Measurements from ENCODE around the gene SMAD6.
"Not testable (repeated sequence)": the region's sequence is repeated elsewhere in the genome, so short reads cannot be mapped to it uniquely, and the experiment has no call there.

The SMAD6 gene

DNA sequence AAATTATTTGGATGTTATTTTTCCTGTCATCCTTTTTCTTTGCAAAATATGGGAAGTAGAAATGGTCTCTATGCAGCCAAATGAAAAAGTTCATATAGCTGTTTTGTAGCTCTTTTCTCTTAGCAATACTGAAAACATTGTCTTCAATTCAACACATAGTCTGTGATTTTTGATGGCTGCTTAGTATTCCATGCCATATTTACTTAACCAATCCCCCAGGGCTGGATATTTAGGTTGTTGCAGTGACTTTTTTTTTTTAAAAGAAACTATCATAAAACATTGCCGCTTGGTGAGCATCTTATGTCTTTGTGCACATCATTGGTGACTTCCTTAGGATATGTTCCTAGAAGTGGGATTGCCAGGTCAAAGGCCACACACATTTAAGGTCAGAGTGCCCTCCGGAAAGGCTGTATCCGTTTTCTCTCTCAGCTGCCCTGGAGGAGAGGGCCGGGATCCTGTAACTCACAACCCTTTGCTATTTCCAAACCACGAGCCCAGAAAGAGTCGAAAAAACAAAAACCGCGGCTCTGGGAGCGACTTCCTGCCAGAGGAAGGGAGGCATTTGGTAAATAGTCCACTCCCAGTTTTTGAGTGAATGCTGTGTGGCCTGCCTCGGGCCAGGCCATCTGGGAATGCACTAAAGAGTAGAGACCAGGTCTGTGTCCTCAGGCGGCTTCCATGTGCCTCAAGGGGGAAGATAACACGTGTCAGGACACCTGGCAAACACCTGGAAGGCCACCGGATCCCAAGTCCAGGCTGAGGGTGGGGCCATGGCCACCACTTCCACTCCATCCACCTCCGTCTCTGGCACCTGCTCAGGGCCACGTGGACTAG, 41.9 kb downstream of the SMAD6 start:
- no peak for DNase-seq

DNA sequence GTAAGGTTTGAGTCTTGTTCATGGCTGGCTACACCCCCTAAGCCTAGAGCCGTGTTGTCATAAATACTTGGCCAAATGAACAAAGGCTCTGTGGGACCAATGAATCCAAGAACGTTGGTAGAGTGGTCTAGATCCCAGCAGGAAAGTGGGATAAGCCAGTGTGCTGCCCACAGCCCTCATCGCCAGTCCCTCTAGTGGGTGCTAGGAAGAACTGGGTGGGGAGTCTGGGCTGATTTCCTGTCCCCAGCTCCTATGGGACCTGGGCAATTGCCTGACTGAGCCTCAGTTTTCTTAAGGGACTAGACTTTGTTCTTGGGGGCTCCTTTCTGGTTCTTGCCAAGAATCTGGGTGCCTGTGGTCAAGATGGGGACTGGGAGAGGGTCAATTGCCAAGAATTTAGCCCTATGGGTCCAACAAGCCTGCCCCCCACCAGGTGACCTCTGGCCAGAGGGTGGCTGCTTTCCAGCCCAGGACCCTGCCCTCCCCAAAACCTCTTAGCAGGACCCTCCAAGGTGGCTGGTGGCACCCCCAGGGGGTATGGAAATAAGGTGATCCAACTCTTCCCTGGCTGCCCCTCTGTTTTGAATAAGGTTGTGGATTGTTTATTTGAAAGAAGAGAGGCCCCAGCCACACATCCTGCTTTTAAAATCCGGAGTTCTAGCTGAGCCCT, 42.7 kb downstream of the SMAD6 start:
- DNase-seq: no peak

DNA sequence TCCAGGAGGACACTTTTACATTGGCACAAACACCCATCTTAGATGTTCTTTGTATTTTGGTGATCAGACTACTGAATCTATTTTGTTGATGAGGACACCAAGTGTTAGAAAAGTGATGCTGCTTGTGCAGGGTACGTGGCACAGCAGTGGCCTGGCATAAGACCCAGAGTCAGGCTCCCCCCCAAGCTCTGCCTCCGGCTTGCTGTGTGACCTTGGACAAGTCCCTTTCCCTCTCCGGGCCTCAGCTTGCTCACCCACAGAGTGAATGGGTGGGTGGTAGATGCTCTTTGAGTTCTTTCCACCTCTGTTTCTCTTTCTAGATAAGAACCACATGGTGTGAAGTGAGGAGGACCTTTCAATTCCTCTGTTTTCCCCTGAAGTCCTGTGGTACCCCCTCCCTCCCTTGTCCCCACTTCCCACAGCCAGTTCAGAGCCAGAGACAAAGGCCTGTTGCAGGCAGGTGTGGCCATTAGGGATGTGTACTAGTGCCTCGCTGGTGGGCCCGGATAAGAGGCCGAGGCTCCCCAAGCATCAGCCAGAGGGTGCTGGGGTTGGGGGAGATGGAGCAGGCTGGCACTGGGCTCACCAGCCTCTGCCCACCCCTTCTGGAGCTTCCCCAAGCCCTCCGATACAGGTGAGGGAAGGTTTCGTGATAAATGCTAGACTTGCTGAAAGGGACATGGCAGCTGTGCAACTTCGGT, 43.6 kb downstream of the SMAD6 start:
- DNase-seq: no peak

DNA sequence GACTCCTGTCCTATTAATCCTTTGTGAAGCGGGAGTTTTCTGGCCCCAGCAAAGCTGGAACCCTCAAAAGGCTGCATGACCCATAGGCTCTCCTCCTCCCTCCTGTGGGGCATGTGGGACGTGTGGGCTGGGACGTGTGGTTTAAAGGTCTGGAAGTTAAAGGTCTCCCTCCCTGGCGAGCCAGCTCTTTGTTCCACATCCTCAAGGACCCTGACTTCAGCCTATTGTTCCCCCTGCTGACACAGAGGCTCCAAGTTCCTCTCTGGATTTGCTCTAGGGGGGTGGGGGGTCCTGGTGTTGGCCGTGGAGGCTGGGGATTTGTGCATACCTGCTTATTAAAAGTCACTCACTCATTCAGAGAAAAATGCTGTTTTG, 44.2 kb downstream of the SMAD6 start:
- DNase-seq: no peak

DNA sequence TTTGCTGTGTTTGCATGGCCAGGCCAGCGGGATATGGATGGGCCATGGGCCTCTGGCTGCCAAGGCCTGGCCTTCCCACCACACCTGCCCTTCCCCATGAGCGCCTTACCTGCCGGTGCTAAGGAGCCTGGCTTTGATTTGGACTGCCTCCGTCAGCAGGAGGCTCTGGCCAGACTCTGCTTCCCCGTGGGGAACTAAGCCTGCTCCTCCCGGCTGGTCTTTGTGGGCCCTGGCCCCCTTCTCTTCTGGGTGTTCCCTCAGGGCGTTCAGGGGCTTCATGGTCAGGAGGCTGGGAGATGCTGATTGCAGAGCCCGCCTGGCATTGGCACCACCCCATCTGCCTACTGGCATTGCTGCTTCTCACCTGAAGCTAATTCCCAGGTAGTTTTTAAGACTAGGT, 45.2 kb downstream of the SMAD6 start:
- DNase-seq: no peak

DNA sequence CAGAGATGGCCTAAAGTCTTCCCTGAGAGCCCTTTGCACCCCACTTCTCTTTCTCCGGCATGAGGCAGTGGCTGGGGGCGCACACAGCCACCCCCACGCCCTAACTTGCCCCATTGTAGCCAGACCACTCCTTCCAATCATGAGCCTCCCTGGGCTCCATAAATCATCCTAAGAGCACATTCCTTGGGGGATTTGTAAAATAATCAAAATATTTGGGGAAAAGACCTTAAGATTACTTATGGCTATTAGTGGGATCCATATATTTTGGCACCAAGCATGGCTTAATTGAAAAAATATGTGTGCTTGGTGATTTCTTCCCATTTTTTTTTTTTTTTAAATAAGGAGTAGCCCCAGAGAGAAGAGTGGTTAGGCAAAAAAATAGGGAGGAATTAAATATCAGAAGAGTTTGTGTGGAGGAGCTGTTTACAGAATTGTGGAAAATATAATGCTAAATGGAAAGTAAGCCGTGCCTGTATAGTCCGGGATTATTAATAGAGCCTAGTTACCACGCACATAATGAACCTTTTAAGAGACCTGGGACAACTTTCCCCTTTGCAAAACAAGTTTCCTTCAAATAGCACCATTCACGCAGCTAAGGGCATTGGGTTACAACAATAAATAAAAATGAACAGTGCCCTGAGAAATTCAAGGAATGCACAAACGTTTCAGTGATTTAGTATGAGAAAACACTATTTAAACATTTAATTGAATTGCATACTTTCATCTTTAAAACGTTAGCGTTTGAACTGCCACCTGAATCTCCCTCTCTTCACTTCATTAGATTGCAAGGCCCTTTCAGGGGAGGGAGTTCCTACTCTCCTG, 46.1 kb downstream of the SMAD6 start:
- no peak for DNase-seq

DNA sequence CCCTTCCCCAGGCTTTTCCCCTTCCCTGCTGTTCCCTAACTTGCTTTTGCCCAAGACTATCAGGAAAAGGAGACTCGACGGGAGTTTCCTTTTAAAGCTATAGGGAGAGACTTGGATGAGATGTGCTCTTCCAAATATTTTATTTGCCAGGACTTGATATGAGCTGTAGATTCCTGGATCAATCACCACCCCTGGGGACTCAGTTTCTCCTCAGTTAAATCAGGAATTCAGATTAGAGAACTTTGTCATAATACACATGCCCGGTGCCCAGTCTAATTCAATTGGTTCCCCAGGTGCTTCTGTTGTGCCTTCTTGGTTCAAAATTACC, 46.6 kb downstream of the SMAD6 start:
- no peak for DNase-seq

DNA sequence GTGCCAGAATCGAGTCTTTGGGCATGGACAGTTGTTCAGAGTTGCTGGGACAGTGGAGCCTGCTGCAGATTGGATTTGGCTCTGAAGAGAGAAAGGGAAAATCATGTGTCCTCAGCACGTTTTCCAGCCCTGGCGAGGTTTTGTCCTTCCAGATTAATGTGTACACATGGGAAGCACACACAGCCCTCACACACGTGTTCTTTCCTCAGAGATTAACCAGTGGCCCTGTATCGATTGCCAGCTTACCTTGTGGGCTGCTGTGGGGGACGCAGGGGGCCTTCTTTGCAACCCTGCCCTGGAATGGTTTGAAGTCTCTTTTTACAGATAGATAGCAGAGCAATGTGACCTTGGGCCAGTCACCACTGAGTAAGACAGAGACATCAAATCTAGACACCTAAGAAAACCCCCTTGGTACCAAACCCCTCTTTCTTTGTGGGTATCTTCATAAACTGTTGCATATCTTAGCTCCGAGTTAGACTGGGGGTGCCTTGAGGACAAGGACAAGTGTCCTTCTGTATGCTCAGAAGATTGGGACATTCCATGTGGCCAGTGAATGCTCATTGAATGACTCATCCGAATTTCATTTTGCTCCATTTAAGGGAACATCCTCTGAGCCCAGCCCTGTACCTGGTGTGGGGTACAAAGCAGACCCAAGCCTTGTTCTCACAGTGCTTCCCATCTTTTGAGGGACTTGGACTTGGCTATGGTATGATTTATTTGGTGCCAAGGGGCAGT, 48.0 kb downstream of the SMAD6 start:
- DNase-seq: no peak

DNA sequence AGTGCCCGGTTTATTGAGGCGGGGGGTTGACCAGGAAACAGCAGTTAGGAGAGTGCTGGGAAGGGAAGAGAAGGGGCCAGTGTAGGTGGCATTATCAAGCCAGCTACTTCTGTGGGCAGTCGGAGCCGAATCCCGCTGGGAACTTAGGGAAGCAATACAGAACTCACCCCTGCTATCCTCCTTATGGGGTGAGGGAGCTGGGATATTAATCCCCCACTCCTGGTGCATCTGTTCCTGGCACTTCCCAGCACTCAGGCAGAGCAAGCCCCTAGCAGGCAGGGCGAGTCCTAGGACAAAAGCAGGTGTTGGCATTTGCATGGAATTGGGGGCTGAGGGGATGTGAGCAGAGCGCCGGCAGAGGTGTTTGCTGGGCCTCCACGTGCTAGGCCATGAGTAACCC, 48.6 kb downstream of the SMAD6 start:
- no peak for DNase-seq

DNA sequence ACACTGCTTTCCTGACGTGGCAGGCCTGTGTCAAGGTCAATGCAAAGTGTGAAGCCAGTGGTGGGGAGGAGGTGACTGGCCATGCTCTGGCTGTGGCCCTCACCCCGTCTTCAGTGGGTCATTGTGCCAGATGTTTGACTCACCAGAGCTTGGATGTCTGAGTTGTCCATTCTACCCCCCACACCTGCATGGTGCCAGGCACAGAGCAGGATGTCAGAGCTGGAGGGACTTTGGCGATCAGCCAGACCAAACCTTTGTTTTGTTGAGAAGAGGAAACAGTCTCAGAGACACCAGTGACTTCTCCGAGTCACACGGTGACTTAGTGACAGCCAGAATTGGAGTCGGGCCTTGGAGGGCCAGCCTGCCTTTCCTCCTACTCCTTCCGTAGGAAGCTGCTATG, 49.5 kb downstream of the SMAD6 start:
- no peak for DNase-seq

DNA sequence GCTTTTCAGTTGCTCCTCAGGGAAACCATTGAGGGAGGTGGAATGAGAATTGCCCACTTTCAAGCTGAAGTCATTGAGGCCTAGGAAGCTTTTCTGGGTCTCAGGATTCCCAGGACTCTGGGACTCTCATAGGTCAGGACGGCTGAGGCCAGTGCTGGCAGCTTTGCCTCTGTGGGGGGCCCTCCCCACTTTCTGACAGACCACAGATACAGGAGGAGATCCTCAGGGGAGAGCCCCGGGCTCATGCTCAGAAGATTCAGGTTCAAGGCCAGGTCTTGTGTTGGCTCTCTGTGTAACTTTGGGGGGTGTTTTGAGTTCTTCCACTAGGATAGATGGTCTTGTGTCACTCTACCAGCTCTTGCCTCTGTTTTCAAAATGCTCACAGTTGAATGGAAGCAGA, 50.0 kb downstream of the SMAD6 start:
- DNase-seq: no peak

DNA sequence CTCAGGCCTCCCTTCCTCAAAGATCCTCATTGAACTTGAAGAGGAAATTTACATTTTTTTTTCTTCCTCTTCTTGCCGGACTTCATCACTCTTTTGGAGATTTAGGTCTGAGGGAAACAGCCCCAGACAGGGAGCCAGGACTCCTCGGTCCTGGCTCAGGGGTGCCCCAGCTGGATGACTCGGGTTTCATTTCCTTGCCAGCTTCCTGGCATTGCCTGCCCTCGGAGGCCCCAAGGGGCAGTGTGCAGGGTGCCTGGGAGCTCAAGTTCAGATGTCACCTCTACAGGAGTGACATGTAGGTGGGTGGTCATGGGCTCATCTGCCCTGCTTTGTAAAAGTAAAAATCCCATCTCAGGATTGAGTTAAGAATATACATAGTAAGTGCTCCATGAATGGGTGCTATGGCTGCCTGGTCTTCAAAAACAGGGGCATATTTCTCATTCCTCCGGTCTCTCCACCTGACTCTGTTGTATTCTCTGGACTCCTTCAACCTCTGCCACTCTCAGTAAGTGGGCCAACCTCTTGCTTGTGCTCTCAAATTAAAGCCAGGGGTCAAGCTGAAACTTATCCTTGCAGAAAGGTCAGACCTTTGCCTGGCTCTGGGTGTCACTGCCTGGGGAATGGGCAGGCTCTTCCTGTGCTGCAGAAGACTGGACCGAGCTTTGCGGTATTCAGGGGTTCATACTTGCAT, 51.8 kb downstream of the SMAD6 start:
- DNase-seq: no peak

DNA sequence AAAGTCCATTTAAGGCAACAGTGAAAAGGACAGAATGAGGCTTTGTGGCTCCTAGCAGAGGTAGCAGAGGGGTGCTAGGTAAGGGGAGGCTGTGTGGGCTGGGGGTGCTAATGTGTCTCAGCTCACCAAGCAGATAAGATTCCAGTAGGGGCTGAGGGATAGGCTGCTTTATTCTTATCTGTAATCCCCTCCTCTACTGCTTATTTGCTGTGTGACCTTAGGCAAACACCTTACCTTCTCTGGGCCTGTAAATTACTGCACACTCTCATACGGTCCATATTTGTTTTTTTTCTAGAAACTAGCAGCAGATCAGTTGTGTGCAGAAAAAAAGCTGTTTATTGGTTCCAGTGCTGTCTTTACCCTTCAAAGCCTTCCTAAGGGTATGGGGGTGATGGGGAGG, 52.8 kb downstream of the SMAD6 start:
- DNase-seq: no peak

DNA sequence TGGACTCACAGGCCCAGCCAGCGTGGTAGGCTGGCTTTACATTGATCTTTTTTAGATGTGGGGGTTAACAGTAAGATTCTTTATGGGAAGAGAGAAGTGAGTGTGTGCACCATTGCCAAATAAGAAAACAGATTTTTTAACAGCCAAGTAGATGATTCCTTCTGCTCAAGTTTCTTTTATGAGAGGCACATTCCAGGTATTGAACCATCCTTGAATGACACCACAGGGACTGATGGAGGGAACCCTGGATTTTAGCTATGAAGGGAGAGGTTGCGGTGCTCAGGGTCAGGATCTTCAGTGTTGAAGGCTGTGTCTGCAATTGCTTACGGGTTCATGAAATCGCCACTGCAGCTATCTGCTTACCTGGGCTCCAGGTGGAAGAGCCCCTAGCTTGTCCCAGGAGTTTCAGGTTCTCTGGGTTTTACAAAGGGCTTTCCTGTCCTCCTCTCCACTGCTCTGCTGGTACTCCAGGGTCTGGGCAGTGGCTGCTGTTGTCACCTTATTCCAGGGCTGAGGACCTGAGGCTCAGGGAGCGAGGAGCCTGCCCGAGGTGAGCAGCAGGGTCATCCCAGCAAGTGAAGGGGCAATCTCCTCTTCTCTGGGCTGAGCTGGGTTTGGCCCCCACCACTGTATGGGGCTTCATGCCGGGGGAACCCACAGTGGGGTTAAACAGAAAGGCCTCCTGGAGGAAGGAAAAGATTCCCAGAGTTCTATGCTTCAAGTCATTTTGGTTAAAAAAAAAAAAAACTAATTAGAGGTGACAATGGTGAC, 53.4 kb downstream of the SMAD6 start:
- DNase-seq: no peak

DNA sequence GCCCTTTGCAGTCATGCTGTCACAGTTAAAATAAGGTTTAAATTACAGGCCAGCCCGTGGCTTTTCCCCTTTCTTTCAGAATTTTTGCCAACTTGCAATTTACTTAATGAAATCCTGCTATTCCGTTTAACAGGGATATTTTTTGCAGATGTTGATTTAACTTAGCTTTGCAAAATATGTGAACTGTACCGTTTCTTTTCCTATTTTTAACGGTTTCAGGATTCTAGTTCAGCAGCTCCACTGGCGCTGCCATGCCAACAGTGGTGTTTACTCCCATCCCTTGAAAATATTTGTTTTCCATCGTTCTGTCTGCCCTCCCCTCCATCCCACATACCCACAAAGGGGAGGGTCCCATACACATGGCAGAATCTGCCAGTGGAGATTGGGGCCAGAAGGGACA, 54.3 kb downstream of the SMAD6 start:
- DNase-seq: no peak

DNA sequence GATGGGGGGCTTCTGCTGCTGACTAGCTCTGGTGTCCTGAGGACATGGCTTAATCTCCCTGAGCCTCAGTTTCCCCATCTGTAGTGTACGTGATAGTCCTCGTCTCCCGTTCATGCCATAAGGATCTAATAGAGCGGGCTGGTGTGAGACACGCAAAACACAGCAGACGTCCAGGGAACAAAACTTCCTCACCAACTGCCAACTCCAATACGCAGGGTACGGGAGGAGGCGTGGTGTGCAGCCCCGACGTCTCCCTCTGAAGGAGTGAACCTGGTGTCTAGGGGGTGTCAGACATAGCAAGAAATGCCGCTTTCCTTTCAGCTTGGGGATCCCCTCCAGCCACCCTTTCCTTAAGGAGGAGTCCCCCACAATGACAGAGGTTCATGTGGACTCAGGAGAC, 55.0 kb downstream of the SMAD6 start:
- no peak for DNase-seq

DNA sequence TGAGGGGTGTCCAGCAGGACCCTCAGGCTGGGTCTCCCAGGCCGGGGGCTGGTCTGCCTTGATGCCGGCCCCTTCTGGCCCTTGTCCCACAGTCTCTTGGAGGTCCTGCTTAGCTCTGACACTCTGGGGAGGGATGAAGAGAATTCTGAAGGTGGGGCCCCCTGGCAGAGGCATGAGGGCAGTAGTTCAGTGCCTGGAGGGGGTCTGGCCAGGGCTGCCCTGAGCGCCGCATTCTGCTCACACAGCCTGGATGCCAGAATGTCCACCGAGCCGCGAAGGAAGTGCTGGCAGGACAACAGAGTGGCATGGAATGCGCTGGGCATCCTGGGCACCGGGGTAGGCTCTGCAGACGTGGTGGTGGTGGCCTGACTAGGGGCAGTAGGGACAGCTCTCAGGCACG, 55.5 kb downstream of the SMAD6 start:
- no peak for DNase-seq

DNA sequence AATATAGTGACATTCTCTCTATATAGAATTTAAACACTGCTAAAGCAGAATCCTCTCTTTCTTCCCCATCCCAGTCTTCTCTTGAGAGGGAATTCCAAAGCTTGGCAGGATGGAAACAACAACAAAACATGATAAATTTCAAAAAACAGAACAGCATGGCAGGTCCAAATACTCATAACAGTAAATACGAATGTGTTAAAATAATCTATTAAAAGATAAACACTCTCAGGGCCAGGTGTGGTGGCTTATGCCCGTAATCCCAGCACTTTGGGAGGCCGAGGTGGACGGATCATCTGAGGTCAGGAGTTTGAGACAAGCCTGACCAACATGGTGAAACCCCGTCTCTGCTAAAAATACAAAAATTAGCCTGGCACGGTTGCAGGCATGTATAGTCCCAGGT, 56.2 kb downstream of the SMAD6 start:
- not testable (repeated sequence) for DNase-seq

DNA sequence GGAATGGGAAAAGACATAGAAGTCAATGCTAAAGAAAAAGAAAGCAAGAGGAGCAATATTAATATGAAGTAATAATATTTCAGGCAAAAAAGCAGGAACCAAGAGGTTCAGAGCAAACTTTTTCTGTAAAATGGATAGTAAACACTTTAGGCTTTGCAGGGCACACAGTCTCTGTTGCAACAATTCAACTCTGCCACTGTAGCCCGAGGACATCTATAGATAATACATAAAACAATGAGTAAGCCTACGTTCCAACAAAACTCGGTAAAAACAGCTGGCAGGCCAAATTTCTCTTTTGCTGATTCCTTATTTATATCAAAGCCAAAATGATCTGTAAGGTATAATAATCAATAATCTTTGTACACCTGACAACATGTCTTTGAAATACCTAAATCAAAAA, 56.8 kb downstream of the SMAD6 start:
- no peak for DNase-seq

DNA sequence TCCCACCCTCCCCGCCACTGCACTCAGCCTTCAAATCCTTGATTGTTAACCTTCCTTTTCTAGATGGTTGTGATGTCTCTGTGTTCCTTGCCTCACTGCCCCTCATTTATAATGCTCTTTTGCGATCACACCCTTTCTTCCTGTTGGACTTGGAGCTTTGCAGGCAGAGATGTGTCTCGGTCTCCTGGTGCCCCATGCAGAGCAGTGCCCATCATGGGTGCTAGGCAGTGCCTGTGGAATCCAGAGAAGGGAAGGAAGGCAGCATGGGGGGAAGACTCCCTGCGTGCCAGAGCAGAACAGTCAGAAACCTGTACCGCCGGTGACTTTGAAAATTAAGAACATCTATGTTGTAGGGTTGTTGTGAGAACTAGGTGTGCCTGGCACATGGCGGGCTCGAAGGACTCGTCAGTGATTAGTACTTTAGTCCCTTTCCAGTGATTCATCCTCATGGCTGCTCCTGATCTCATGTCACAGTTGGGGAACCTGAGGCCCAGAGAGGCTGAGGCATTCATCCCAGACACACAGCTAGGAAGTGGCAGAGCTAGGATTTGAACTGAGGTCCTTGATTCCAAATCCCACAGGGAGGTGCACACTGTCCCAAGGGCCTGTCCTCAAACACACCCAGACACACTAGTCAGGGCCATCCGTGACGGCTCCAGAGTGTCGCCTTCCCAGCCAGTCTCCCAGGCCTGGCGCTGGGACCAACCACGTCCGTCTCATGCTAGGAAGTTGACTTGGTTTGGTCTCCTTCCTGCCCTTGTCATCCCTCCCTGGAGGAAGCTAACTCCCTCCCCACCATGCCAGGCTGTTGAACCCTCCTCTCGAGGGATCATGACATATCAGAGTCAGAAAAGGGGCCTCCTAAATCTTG, 58.3 kb downstream of the SMAD6 start:
- DNase-seq: no peak

Measured in CD4-positive, alpha-beta T cell treated with Interleukin-15 for 1 hour (primary cell).